Ecto neural progenitor cell (in vitro differentiated cells): Measurements from ENCODE around the gene EIF4G1.
"Not testable (repeated sequence)": the region's sequence is repeated elsewhere in the genome, so short reads cannot be mapped to it uniquely, and the experiment has no call there.

Source experiments
- DNase-seq: peaks from one replicate; pipeline ENCODE4 v3.0.0-alpha.2; 2018; ENCODE audit warnings: low spot score

The EIF4G1 gene

DNA sequence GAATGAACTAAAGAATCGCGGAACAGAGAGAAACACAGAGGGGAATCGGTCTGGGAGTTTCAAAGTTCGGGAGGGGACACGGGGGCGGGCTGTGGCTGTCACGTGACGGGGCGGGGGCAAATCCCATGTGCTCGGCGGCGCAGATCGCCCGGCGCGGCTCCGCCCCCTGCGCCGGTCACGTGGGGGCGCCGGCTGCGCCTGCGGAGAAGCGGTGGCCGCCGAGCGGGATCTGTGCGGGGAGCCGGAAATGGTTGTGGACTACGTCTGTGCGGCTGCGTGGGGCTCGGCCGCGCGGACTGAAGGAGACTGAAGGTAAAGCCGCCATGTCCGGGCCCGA is at the start of gene EIF4G1:
Gene EIF4G1 (plus strand): TSS at position 244 of the 337 bp plus-strand sequence. CDS start 1,191 bp downstream, outside the sequence.
- DNase-seq = peak; percentile 95

GRCh38 chr3:184267249-184267648 is 47.2 kb upstream of the EIF4G1 start:
- not testable (repeated sequence) for DNase-seq

DNA sequence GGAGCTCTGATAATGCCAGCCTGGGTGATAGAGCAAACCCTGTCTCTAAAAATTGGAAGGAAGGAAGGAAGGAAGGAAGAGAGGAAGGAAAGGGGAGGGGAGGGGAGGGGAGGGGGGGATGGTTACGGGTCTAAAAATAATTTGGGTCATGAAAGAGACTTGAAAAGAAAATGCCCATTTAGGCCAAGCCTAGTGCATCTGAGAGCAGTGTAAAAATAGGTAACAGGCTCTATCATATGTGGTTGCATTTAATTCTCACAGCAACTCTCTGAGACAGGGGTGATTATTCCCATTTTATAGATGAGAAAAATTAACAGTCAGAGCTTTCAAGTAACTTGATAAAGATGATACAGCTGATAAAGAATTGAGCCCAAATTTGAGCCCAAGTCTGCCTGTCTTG is 42.1 kb upstream of the EIF4G1 start:
- no peak for DNase-seq

DNA sequence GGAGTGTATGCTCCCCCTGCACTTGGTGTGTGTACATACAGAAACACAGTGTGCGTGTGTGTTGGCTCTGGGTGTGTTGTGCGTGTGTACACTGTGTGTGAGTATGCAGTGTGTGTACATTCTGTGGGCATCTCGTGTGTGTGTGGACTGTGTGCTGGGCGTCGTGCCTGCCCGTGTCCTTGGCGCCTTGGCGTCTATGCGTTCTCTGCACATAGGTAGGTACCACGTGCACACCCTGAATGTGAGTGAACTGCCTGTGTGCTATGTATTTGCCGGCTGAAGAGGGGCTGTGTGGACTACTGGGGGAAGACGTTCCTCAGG is 39.1 kb upstream of the EIF4G1 start:
- DNase-seq = no peak

GRCh38 chr3:184275961-184276910 is 38.2 kb upstream of the EIF4G1 start, which contains the start of gene ECE2:
Gene ECE2, plus strand, starts transcription at chr3:184276022. Its CDS starts 132 bp downstream, at chr3:184276154.
- no peak for DNase-seq

- DNase-seq = no peak
Observed at GRCh38 chr3:184277366-184277765, 37.0 kb upstream of the EIF4G1 start.

DNA sequence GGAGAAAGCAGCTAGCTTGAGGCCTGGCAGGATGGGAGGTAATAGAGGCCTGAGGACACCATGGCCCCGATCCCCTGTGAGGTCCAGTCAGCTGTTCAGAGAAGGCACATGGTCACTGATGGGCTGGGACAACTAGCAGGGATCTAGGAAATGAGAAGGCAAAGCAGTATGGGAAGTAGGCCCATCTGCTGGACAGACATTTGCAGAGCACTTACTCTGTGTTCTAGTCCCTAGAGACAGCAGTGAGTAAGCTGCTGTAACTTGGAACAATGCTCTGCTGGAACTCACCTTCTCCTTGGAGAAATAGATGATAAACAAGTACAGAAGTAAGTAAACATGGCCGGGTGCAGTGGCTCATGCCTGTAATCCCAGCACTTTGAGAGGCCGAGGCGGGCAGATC is 31.5 kb upstream of the EIF4G1 start:
- no peak for DNase-seq

DNA sequence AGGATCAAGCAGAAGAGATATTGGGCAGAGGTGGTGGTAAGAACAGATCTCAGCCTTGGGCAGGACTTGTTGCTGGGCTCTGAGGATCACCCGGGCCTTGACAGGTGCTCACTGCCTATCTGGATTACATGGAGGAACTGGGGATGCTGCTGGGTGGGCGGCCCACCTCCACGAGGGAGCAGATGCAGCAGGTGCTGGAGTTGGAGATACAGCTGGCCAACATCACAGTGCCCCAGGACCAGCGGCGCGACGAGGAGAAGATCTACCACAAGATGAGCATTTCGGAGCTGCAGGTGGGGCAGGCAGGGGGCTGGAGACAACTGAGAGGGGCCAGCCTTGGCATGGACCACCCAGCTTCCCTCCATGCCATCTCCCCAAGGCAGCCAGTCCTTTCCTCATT is 30.7 kb upstream of the EIF4G1 start:
- no peak for DNase-seq

DNA sequence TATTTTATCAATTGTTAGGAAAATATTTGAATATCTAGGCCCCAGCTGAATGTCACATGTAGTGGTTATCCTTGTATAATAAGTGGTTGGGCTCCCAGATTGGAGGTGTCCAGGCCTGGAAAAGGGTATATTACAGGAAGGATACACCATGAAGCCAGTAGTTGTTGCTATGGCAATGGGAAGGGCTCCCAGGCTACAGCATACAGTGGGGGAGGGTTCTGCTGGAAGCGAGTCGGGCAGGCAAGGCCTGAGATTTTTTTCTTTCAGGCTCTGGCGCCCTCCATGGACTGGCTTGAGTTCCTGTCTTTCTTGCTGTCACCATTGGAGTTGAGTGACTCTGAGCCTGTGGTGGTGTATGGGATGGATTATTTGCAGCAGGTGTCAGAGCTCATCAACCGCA is 29.7 kb upstream of the EIF4G1 start:
- peak; percentile 78 for DNase-seq

DNA sequence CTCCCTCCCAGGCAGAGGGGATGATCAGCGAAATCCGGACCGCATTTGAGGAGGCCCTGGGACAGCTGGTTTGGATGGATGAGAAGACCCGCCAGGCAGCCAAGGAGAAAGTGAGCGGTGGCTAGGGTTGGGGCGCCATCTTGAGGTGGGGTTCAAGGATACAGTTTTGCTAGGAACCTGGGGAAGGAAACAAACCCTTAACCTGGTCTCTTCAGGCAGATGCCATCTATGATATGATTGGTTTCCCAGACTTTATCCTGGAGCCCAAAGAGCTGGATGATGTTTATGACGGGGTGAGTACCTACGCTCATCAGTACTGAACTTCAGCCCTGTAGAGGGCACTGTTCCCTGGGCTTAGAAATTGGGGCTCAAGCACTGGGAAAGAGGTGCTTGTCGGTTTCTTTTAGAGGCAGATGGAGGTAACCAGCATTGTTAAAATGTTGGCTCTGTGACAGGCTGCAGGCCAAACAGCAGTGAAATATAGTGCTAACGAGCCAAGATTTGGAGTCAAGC is 24.9 kb upstream of the EIF4G1 start:
- DNase-seq = peak; percentile 77

GRCh38 chr3:184290331-184290730 is 24.1 kb upstream of the EIF4G1 start:
- DNase-seq = no peak

GRCh38 chr3:184291044-184291737 is 23.2 kb upstream of the EIF4G1 start:
- DNase-seq = no peak

DNA sequence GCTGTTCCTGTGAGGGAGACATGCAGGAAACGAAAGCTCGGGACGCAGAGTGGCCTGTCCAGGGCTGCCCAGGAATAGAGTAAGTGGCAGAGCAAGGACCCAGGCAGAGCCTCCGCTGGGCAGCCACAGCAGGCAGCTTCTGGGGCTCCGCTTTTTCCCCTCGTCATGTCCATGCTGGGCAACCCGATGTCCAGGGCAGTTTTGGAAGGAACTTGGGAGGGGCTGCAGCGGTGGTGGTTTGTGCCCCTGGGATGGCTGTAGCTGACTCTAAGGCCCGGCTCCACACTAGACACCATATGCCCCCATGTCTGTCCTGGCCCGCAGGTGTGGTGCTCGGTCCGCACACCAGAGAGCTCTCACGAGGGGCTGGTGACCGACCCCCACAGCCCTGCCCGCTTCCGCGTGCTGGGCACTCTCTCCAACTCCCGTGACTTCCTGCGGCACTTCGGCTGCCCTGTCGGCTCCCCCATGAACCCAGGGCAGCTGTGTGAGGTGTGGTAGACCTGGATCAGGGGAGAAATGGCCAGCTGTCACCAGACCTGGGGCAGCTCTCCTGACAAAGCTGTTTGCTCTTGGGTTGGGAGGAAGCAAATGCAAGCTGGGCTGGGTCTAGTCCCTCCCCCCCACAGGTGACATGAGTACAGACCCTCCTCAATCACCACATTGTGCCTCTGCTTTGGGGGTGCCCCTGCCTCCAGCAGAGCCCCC is 22.5 kb upstream of the EIF4G1 start:
- no peak for DNase-seq

DNA sequence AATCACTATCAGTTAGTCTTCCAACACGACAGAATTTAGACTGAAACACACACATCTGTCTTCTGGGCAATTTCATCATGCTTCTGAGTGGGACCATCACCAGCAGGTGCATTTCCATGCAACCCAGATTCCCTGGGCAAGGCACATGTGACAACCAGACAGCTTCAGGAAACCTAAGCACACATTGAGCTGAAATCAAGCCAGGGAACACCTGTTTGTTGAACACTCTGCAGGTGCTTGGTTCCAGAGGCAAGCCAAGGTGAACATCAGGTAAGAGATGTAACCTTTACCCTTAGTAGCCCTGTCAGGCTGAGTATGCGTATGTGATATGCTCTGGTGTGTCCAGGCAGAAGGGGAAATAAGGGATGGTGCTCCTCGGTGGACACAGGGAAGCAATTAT is 18.6 kb upstream of the EIF4G1 start:
- no peak for DNase-seq

- DNase-seq = no peak
Observed at GRCh38 chr3:184296616-184297015, 17.8 kb upstream of the EIF4G1 start.

DNA sequence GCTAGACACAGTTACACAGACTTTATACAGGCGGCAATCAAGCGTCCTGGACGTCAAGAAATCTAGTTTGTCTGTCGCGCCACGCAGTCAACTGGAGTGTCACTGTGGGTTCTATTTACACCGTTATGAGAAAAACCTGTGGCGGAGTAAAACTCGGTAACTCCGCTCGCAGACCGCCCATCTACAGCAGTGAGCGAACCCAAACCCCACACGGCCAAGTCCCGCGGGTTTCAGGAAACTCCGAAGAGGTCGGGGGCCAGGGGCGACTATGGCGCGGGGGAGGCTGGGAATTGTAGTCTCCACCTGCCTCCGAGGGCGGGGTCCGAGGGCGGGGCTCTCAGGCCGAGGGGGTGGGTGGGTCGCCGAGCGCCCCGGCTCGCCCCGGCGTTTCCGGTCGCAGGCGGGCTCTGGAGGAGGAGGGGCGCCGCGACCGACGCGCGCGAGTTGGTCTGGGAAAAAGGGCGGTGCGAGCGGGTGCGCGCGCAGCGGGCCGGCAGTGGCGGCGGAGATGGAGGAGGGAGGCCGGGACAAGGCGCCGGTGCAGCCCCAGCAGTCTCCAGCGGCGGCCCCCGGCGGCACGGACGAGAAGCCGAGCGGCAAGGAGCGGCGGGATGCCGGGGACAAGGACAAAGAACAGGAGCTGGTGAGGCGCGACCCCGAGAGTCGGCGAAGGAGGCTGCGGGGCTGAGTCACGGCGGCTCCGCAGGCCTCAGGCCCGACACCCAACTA is 15.5 kb upstream of the EIF4G1 start, which contains the start of gene PSMD2:
Gene PSMD2 (plus strand): TSS at position 483 of the 729 bp plus-strand sequence. CDS start 26 bp downstream, at position 509.
- peak; percentile 99 for DNase-seq

DNA sequence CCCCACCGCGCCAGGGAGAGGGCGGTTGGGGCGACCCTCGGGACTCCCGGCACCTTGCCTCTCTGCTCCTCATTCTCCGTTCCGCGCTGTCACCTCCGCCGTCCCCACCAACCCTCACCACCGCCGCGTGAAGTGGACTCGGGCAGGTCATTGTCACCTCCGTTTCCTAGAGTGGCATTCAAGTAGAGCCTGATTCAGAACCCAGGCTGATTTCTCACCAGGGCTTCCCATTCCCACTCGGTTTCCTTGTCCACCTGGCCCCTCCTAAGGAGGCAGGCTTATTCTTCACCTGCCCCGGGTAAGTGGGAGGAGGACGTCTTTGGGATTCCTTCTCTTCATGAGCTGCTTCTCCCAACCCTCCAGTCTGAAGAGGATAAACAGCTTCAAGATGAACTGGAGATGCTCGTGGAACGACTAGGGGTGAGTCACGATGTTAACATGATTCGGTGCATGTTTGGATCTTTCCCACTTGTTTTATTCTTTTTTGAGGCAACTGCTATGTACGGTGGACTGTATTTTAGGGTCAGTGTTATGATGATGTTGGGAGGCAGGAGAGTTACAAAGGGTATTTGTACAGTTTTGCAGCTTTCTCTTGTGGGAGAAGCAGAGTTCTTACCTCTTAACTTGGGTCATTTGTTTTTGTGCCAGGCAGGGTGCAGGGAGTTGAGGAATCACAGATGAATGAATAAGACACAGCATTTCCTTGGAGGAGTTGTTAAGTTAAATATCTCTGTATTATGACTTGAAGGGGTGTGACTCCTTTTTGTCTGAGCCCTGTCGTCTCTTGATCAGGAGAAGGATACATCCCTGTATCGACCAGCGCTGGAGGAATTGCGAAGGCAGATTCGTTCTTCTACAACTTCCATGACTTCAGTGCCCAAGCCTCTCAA is 14.7 kb upstream of the EIF4G1 start:
- DNase-seq = no peak

DNA sequence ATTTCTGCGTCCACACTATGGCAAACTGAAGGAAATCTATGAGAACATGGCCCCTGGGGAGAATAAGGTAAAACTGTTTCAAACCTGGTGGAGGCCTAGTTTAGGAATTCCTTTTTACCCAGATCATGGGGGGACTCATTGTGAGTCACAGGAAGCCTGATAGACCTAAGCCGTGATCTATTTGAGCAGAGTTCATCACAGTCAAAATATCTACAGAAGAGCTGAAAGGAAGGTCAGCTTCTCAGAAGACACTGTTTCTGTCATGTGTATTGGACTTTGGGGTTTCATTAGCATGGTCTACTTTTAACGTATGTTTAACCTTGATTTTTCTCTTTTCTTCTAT is 14.1 kb upstream of the EIF4G1 start:
- DNase-seq = no peak

GRCh38 chr3:184305577-184305976 is 8.8 kb upstream of the EIF4G1 start:
- no peak for DNase-seq

GRCh38 chr3:184306341-184306972 is 7.9 kb upstream of the EIF4G1 start:
- no peak for DNase-seq
